Ishikawa (cell line): ENCODE measurements around the gene MND1.

Experiments
- CEBPB ChIP-seq: IDR thresholded peaks from 2 replicates; pipeline ENCODE4 v1.6.1; 2012
- CREB1 ChIP-seq: IDR thresholded peaks from 2 replicates; pipeline ENCODE4 v1.6.1; 2012; ENCODE audit warnings: low read depth
- EGR1 ChIP-seq: IDR thresholded peaks from 2 replicates; pipeline ENCODE4 v1.6.1; 2012
- EP300 ChIP-seq: IDR thresholded peaks from 2 replicates; pipeline ENCODE4 v1.6.1; 2012; ENCODE audit warnings: borderline replicate concordance
- FOXM1 ChIP-seq: IDR thresholded peaks from 2 replicates; pipeline ENCODE4 v1.6.1; 2012; ENCODE audit warnings: low read depth, borderline replicate concordance
- NFIC ChIP-seq: IDR thresholded peaks from 2 replicates; pipeline ENCODE4 v1.6.1; 2012
- RAD21 ChIP-seq: IDR thresholded peaks from 2 replicates; pipeline ENCODE4 v1.6.1; 2012; ENCODE audit warnings: low read depth
- TAF1 ChIP-seq: IDR thresholded peaks from 2 replicates; pipeline ENCODE4 v1.6.1; 2012; ENCODE audit warnings: low read depth, mild to moderate bottlenecking
- TCF12 ChIP-seq: IDR thresholded peaks from 2 replicates; pipeline ENCODE4 v1.6.1; 2012; ENCODE audit warnings: low read depth
- TEAD4 ChIP-seq: IDR thresholded peaks from 2 replicates; pipeline ENCODE4 v1.6.1; 2012
- YY1 ChIP-seq: IDR thresholded peaks from 2 replicates; pipeline ENCODE4 v1.6.1; 2012; ENCODE audit warnings: low read depth
- ZBTB7A ChIP-seq: IDR thresholded peaks from 2 replicates; pipeline ENCODE4 v1.6.1; 2012; ENCODE audit warnings: low read depth
- TF ChIP-seq, protein P1 (sequence below): IDR thresholded peaks from 2 replicates; pipeline ENCODE4 v1.6.1; 2012
- TF ChIP-seq, protein P2 (sequence below): IDR thresholded peaks from 2 replicates; pipeline ENCODE4 v1.6.1; 2012; ENCODE audit warnings: low read depth, mild to moderate bottlenecking
- TF ChIP-seq, protein P3 (sequence below): IDR thresholded peaks from 2 replicates; pipeline ENCODE4 v1.6.1; 2012

MND1 gene

DNA sequence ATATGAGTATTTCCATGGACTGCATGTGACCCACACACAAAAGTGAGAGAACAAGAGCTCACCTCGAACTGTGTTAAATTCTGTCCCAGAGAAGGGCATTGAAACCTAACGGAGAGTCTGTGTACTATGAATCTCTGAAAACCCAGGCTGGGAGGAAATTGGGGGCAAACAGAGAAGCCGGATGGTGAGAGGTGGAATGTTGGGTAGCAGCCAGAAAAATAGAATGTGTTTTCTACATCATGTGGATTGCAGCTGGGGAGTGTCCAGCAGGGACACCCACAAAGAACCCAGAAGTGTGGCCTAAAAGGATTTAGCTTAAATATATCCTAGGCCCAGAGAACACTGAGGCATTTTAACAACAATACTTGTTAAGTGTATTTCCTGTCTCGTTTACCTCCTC lies 38.6 kb downstream of the MND1 start:
- no peak for TF ChIP-seq ZBTB7A
- TF ChIP-seq CEBPB: no peak
- no peak for TF ChIP-seq EP300
- no peak for TF ChIP-seq NFIC
- TF ChIP-seq YY1: no peak
- no peak for TF ChIP-seq CREB1

DNA sequence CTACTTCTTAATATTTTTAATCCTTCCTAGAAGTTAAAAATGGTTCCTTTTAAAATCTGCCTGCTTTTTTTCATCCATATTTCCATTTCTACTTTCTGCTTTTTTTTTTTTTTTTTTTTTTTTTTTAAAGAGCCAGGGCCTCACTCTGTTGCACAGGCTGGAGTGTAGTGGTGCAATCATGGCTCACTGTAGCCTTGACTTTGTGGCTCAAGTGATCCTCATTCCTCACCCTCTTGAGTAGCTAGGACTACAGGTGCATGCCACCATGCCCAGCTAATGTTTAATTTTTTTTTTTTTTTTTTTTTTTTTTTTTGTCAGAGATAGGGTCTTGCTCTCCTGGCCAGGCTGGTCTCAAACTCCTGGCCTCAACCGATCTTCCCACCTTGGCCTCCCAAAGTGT lies 39.7 kb downstream of the MND1 start:
- TF ChIP-seq TCF12: no peak

DNA sequence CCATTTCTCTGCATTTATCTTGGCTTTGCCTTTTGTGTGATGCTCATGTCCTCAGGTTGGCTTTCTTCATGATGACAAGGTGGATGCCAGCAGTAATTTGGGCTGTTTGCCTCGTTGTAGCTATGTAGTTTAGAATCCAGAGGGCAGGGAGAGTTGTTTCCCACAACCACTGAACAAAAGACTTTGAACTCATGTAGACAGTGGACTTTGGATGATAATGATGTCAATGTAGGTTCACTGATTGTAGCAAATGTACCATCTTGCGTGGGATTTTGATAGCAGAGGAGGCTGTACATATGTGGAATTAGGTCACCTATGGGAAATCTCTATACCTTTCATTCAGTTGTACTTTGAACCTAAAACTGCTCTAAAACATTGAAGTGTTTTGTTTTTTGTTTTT lies 41.3 kb downstream of the MND1 start:
- no peak for TF ChIP-seq TEAD4
- TF ChIP-seq TCF12: no peak
- TF ChIP-seq RAD21: no peak
- TF ChIP-seq, protein P1, sequence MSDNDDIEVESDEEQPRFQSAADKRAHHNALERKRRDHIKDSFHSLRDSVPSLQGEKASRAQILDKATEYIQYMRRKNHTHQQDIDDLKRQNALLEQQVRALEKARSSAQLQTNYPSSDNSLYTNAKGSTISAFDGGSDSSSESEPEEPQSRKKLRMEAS: no peak
- TF ChIP-seq, protein P2, sequence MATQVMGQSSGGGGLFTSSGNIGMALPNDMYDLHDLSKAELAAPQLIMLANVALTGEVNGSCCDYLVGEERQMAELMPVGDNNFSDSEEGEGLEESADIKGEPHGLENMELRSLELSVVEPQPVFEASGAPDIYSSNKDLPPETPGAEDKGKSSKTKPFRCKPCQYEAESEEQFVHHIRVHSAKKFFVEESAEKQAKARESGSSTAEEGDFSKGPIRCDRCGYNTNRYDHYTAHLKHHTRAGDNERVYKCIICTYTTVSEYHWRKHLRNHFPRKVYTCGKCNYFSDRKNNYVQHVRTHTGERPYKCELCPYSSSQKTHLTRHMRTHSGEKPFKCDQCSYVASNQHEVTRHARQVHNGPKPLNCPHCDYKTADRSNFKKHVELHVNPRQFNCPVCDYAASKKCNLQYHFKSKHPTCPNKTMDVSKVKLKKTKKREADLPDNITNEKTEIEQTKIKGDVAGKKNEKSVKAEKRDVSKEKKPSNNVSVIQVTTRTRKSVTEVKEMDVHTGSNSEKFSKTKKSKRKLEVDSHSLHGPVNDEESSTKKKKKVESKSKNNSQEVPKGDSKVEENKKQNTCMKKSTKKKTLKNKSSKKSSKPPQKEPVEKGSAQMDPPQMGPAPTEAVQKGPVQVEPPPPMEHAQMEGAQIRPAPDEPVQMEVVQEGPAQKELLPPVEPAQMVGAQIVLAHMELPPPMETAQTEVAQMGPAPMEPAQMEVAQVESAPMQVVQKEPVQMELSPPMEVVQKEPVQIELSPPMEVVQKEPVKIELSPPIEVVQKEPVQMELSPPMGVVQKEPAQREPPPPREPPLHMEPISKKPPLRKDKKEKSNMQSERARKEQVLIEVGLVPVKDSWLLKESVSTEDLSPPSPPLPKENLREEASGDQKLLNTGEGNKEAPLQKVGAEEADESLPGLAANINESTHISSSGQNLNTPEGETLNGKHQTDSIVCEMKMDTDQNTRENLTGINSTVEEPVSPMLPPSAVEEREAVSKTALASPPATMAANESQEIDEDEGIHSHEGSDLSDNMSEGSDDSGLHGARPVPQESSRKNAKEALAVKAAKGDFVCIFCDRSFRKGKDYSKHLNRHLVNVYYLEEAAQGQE: no peak
- TF ChIP-seq, protein P3, sequence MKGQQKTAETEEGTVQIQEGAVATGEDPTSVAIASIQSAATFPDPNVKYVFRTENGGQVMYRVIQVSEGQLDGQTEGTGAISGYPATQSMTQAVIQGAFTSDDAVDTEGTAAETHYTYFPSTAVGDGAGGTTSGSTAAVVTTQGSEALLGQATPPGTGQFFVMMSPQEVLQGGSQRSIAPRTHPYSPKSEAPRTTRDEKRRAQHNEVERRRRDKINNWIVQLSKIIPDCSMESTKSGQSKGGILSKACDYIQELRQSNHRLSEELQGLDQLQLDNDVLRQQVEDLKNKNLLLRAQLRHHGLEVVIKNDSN: no peak
- no peak for TF ChIP-seq EP300
- no peak for TF ChIP-seq ZBTB7A
- TF ChIP-seq EGR1: no peak
- no peak for TF ChIP-seq FOXM1
- TF ChIP-seq YY1: no peak
- no peak for TF ChIP-seq CEBPB
- no peak for TF ChIP-seq NFIC
- TF ChIP-seq CREB1: no peak
- TF ChIP-seq TAF1: no peak

DNA sequence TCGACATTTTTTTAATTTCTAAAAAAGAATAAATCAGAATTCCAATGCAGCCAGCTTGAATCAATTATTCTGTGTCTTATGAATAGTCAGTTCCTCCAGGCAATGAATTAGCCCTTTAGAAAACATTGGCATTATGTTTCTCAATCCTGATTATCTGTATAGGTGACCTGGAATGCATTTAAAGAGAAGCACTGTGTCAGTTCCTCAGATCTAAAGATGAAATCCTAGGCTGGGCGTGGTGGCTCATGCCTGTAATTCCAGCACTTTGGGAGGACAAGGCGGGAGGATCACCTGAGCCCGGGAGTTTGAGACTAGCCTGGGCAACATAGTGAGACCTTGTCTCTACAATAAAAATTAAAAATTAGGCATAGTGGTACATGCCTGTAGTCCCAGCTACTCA lies 43.5 kb downstream of the MND1 start:
- TF ChIP-seq TCF12 (no peak), ZBTB7A (no peak), RAD21 (no peak), NFIC (no peak), CREB1 (no peak), EP300 (no peak), EGR1 (no peak), YY1 (no peak), TAF1 (no peak)

DNA sequence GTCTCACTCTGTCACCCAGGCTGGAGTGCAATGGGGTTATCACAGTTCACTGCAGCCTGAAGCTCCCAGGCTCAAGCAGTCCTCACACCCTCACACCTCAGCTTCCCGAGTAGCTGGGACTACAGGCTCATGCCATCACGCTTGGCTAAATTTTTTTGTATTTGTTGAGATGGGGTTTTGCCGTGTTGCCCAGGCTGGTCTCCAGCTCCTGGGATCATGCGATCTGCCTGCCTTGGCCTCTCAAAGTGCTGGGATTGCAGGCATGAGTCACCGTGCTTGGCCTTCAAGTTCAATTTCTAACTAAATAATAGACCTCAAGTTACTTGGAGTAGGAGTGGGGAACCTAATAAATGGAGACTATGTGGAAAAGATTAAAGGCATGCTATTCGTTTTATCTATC lies 48.9 kb downstream of the MND1 start:
- TF ChIP-seq NFIC (no peak), TEAD4 (no peak), RAD21 (no peak), EP300 (no peak), YY1 (no peak), FOXM1 (no peak), EGR1 (no peak), CEBPB (no peak), TCF12 (no peak), ZBTB7A (no peak), TAF1 (no peak), CREB1 (no peak)
- TF ChIP-seq, protein P3: no peak
- TF ChIP-seq, protein P1: no peak
- TF ChIP-seq, protein P2: no peak

DNA sequence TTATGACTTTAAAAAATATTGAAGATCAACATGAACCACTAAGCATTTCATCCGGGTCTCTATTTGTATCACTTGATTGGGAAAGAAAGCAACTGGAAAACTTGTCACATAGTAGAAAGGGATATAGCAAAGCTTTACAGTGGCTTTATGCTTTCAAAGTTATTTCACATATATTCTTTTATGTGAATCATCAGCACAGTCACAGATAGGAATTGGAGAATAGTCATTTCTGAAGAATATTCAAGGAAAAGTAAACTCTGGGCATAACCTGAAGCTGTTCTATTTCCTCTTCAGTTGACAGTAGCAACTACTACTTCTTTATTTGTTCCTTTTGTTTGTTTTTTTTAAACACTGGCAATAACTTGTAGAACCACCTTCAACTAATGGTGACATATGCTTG lies 50.5 kb downstream of the MND1 start:
- TF ChIP-seq EP300 (no peak), CEBPB (no peak), TAF1 (no peak), TCF12 (no peak), TEAD4 (no peak), NFIC (no peak), EGR1 (no peak), CREB1 (no peak), FOXM1 (no peak)
- TF ChIP-seq, protein P1: no peak
- TF ChIP-seq, protein P3: no peak
